GM12878 (cell line): Measurements from ENCODE around the gene ANKRD33B. TPM values are rescaled to one million over a fixed set of nuclear protein-coding genes. Genes with fewer than 3 reads are reported as not detected.

Source experiments
- ASH2L ChIP-seq: fragments of 300-600, 200-600 bp; sonication (generic); IDR thresholded peaks from 2 replicates; pipeline ENCODE4 v1.6.1; 2017; ENCODE audit warnings: low read depth, mild to moderate bottlenecking, borderline replicate concordance
- BACH1 ChIP-seq: fragments of 450-650 bp; IDR thresholded peaks from 2 replicates; pipeline ENCODE4 v1.6.1; 2017; ENCODE audit warnings: mild to moderate bottlenecking, borderline replicate concordance
- ESRRA ChIP-seq: IDR thresholded peaks from 2 replicates; pipeline ENCODE4 v1.6.1; 2012; ENCODE audit warnings: mild to moderate bottlenecking, low read length, improper control_type of control experiment
- MEF2A ChIP-seq: IDR thresholded peaks from 2 replicates; pipeline ENCODE4 v1.6.1; 2011; ENCODE audit warnings: low read depth, mild to moderate bottlenecking, low read length, moderate library complexity; ENCODE audit not compliant: insufficient read depth
- MEF2B ChIP-seq: fragments of 450-650 bp; IDR thresholded peaks from 2 replicates; pipeline ENCODE4 v1.6.1; 2018; ENCODE audit warnings: mild to moderate bottlenecking, moderate library complexity; ENCODE audit not compliant: partially characterized antibody, poor library complexity, severe bottlenecking
- NFYB ChIP-seq: IDR thresholded peaks from 2 replicates; pipeline ENCODE4 v1.6.1; 2011; ENCODE audit warnings: low read depth, mild to moderate bottlenecking, low read length, improper control_type of control experiment, moderate library complexity; ENCODE audit not compliant: insufficient read depth
- SIX5 ChIP-seq: IDR thresholded peaks from 2 replicates; pipeline ENCODE4 v1.6.1; 2011; ENCODE audit warnings: mild to moderate bottlenecking, low read depth, low read length, moderate library complexity; ENCODE audit not compliant: severe bottlenecking
- SP1 ChIP-seq: IDR thresholded peaks from one replicate; pipeline ENCODE4 v1.6.1; 2011; ENCODE audit warnings: low read depth, low read length
- SPI1 ChIP-seq: IDR thresholded peaks from 2 replicates; pipeline ENCODE4 v1.6.1; 2011; ENCODE audit warnings: low read depth, mild to moderate bottlenecking, low read length, moderate library complexity, borderline replicate concordance; ENCODE audit not compliant: insufficient read depth
- SUPT20H ChIP-seq: IDR thresholded peaks from 2 replicates; pipeline ENCODE4 v1.6.1; 2011; ENCODE audit warnings: low read depth, mild to moderate bottlenecking, low read length, moderate library complexity, borderline replicate concordance; ENCODE audit not compliant: control insufficient read depth
- TCF12 ChIP-seq: IDR thresholded peaks from 2 replicates; pipeline ENCODE4 v1.6.1; 2011; ENCODE audit warnings: low read depth, mild to moderate bottlenecking, low read length
- YBX1 ChIP-seq: fragments of 450-650 bp; IDR thresholded peaks from 2 replicates; pipeline ENCODE4 v1.6.1; 2016; ENCODE audit warnings: antibody characterized with exemption
- ZNF217 ChIP-seq: fragments of 450-650 bp; IDR thresholded peaks from 2 replicates; pipeline ENCODE4 v1.6.1; 2017; ENCODE audit warnings: antibody characterized with exemption, mild to moderate bottlenecking
- ZNF384 ChIP-seq: IDR thresholded peaks from 2 replicates; pipeline ENCODE4 v1.6.1; 2012; ENCODE audit warnings: low read depth, mild to moderate bottlenecking, low read length, improper control_type of control experiment, borderline replicate concordance
- polyA plus RNA-seq, 11 experiments: library from polyadenylated mRNA; depleted of rRNA in 4 of 11; unstranded in 6 of 11; stranded (reverse) in 5 of 11; fragments of >200 nt; fragmentation: Nextera tagmentation in 4 of 11; fragmentation: Illumina TruSeq in 1 of 11; extraction: Ambion mirVana in 4 of 11; extraction: Trizol in 1 of 11; gene quantifications; 1 replicate in 1 of 11; 2 replicates in 10 of 11; pipeline versions ENCODE4 v1.2.1 to v1.2.3, GENCODE V29; 2011 to 2016; ENCODE audit warnings: inconsistent platforms in 2 of 11, missing spikeins in 2 of 11, low read depth in 1 of 11
- total RNA-seq, 4 experiments: library from RNA; depleted of rRNA in 3 of 4; stranded (reverse); fragments of >200 nt in 3 of 4; fragmentation: Illumina TruSeq in 1 of 4; extraction: Trizol in 1 of 4; gene quantifications; 2 replicates each; pipeline versions ENCODE4 v1.2.1 to v1.2.3, GENCODE V29; 2013 to 2021
- TF ChIP-seq, protein P1 (sequence below): fragments of 450-650 bp; IDR thresholded peaks from 2 replicates; pipeline ENCODE4 v1.6.1; 2014; ENCODE audit warnings: mild to moderate bottlenecking
- TF ChIP-seq, protein P2 (sequence below): fragments of 450-650 bp; conservative IDR thresholded peaks from 2 replicates; pipeline ENCODE4 v1.6.1; 2017; ENCODE audit warnings: mild to moderate bottlenecking, moderate library complexity
- TF ChIP-seq, protein P3 (sequence below), 3 experiments: IDR thresholded peaks in 2 of 3; conservative IDR thresholded peaks in 1 of 3; 2 replicates each; pipeline ENCODE4 v1.5.1; 2011; ENCODE audit warnings: low read depth in 3 of 3, low read length in 3 of 3, mild to moderate bottlenecking in 3 of 3, control low read depth in 2 of 3, moderate library complexity in 2 of 3, inconsistent platforms in 1 of 3, mixed read lengths in 1 of 3; ENCODE audit not compliant: control insufficient read depth in 2 of 3, insufficient read depth in 1 of 3; ENCODE audit errors: extremely low read depth in 1 of 3
- TF ChIP-seq, protein P4 (sequence below): fragments of 150-350 bp; IDR thresholded peaks from 2 replicates; pipeline ENCODE4 v1.6.1; 2014; ENCODE audit warnings: mild to moderate bottlenecking, low read depth, low read length
- TF ChIP-seq, protein P5 (sequence below): fragments of 150-350 bp; IDR thresholded peaks from 2 replicates; pipeline ENCODE4 v1.6.1; 2016; ENCODE audit warnings: low read depth, low read length

ANKRD33B gene
- total and polyA plus RNA-seq, 10 of the 15 experiments (the other 5 are each of a cell fraction or from before 2014, with no cell fraction given): 4.9 to 61.6 (median 15.6) TPM

DNA sequence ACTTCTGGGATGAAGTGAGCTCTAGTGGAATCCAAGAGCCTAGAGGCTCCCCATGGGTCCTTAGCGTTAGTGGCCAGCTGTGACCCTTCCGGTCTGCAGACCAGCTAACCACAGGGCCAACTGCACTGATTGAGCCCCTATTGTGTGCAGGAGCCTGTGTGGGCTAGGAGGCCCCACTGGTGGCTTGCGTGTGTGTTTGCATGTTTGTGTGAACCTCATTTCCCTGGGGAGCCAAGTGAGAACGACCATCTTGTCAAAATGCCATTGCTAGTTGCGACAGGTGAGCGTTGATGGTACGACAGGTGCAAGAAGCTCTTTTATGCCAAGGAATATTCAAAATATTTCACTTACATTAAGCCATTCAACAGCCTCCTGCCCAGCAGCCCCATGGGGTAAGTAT, 44.1 kb upstream of the ANKRD33B start (continued):
- TF ChIP-seq, protein P1, sequence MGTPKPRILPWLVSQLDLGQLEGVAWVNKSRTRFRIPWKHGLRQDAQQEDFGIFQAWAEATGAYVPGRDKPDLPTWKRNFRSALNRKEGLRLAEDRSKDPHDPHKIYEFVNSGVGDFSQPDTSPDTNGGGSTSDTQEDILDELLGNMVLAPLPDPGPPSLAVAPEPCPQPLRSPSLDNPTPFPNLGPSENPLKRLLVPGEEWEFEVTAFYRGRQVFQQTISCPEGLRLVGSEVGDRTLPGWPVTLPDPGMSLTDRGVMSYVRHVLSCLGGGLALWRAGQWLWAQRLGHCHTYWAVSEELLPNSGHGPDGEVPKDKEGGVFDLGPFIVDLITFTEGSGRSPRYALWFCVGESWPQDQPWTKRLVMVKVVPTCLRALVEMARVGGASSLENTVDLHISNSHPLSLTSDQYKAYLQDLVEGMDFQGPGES: no peak
- no peak for TF ChIP-seq SP1
- no peak for TF ChIP-seq YBX1
- TF ChIP-seq SUPT20H: no peak
- no peak for TF ChIP-seq ZNF384
- no peak for TF ChIP-seq SIX5
- TF ChIP-seq, protein P2, sequence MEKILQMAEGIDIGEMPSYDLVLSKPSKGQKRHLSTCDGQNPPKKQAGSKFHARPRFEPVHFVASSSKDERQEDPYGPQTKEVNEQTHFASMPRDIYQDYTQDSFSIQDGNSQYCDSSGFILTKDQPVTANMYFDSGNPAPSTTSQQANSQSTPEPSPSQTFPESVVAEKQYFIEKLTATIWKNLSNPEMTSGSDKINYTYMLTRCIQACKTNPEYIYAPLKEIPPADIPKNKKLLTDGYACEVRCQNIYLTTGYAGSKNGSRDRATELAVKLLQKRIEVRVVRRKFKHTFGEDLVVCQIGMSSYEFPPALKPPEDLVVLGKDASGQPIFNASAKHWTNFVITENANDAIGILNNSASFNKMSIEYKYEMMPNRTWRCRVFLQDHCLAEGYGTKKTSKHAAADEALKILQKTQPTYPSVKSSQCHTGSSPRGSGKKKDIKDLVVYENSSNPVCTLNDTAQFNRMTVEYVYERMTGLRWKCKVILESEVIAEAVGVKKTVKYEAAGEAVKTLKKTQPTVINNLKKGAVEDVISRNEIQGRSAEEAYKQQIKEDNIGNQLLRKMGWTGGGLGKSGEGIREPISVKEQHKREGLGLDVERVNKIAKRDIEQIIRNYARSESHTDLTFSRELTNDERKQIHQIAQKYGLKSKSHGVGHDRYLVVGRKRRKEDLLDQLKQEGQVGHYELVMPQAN: no peak
- TF ChIP-seq ASH2L: no peak
- TF ChIP-seq, protein P3, sequence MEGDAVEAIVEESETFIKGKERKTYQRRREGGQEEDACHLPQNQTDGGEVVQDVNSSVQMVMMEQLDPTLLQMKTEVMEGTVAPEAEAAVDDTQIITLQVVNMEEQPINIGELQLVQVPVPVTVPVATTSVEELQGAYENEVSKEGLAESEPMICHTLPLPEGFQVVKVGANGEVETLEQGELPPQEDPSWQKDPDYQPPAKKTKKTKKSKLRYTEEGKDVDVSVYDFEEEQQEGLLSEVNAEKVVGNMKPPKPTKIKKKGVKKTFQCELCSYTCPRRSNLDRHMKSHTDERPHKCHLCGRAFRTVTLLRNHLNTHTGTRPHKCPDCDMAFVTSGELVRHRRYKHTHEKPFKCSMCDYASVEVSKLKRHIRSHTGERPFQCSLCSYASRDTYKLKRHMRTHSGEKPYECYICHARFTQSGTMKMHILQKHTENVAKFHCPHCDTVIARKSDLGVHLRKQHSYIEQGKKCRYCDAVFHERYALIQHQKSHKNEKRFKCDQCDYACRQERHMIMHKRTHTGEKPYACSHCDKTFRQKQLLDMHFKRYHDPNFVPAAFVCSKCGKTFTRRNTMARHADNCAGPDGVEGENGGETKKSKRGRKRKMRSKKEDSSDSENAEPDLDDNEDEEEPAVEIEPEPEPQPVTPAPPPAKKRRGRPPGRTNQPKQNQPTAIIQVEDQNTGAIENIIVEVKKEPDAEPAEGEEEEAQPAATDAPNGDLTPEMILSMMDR (IDR thresholded peaks at IDR 0.05 in 2 of 3, conservative IDR thresholded peaks at IDR 0.05 in 1 of 3; ENCODE audit: control insufficient read depth in 2 of 3, extremely low read depth in 1 of 3, insufficient read depth in 1 of 3, low read depth in 3 of 3, low read length in 3 of 3): no peak
- no peak for TF ChIP-seq NFYB
- no peak for TF ChIP-seq MEF2A
- TF ChIP-seq BACH1: no peak
- TF ChIP-seq, protein P4, sequence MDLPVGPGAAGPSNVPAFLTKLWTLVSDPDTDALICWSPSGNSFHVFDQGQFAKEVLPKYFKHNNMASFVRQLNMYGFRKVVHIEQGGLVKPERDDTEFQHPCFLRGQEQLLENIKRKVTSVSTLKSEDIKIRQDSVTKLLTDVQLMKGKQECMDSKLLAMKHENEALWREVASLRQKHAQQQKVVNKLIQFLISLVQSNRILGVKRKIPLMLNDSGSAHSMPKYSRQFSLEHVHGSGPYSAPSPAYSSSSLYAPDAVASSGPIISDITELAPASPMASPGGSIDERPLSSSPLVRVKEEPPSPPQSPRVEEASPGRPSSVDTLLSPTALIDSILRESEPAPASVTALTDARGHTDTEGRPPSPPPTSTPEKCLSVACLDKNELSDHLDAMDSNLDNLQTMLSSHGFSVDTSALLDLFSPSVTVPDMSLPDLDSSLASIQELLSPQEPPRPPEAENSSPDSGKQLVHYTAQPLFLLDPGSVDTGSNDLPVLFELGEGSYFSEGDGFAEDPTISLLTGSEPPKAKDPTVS: no peak
- no peak for TF ChIP-seq ESRRA
- no peak for TF ChIP-seq ZNF217
- peak; percentile 83 for TF ChIP-seq MEF2B
- no peak for TF ChIP-seq SPI1
- TF ChIP-seq TCF12: 0 out of 2 replicates have a peak, but pooled peaks have one; percentile 65
- TF ChIP-seq, protein P5, sequence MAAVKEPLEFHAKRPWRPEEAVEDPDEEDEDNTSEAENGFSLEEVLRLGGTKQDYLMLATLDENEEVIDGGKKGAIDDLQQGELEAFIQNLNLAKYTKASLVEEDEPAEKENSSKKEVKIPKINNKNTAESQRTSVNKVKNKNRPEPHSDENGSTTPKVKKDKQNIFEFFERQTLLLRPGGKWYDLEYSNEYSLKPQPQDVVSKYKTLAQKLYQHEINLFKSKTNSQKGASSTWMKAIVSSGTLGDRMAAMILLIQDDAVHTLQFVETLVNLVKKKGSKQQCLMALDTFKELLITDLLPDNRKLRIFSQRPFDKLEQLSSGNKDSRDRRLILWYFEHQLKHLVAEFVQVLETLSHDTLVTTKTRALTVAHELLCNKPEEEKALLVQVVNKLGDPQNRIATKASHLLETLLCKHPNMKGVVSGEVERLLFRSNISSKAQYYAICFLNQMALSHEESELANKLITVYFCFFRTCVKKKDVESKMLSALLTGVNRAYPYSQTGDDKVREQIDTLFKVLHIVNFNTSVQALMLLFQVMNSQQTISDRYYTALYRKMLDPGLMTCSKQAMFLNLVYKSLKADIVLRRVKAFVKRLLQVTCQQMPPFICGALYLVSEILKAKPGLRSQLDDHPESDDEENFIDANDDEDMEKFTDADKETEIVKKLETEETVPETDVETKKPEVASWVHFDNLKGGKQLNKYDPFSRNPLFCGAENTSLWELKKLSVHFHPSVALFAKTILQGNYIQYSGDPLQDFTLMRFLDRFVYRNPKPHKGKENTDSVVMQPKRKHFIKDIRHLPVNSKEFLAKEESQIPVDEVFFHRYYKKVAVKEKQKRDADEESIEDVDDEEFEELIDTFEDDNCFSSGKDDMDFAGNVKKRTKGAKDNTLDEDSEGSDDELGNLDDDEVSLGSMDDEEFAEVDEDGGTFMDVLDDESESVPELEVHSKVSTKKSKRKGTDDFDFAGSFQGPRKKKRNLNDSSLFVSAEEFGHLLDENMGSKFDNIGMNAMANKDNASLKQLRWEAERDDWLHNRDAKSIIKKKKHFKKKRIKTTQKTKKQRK: no peak
